ENCODE results near the gene YY1. TPM values are rescaled to one million over a fixed set of nuclear protein-coding genes. Genes with fewer than 3 reads are reported as not detected.

The YY1 gene
- total and polyA plus RNA-seq, 9 of the 15 experiments (the other 6 are each of a cell fraction or from before 2014, with no cell fraction given): 20.8 to 74.2 (median 46.7) TPM

DNA sequence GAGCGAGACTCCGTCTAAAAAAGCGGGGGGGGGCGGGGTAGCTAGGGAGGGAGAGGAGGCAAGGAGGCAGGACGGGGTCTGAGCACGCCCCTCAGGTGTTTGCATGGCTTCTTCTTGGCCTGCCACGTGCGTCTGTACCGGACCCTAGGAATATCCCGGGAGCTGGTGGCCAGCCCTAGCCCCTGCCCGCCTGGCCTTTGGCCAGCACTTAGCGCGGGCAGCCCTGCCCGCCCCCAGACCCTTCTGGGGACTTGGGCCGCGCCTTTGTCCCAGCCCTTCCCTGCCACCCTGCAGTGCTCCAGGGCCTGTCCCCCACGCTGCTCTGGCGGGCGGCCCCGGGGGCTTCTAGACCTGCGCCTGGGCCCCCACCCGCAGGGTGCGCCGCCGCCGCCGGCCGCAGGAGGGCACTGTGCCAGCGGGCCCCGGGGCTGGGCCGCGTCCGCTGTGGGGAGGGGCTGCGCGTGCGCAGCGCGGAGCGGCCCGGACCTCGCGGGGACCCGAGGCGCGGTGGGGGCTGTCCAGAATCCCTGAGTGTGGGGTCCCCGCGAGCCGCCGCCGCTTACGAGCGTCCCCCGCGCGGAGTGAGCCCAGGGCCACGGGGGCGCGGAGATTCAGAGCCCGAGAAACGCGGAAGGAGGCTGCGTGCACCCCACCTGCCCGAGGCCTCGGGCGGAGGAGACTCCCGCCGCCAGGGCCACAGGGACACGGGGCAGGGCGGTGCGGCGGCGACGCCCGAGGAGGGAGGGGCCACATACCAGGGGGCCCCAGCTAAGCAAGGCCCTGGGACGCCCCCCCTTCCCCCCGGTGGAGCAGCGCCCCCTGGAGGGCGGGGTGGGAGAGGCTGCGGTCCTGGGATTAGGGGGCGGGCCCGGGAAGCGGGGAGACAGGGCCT, 46.3 kb downstream of the YY1 start (continued):
- TF ChIP-seq, protein P1, sequence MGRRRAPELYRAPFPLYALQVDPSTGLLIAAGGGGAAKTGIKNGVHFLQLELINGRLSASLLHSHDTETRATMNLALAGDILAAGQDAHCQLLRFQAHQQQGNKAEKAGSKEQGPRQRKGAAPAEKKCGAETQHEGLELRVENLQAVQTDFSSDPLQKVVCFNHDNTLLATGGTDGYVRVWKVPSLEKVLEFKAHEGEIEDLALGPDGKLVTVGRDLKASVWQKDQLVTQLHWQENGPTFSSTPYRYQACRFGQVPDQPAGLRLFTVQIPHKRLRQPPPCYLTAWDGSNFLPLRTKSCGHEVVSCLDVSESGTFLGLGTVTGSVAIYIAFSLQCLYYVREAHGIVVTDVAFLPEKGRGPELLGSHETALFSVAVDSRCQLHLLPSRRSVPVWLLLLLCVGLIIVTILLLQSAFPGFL (CRISPR knock-in tag; IDR thresholded peaks at IDR 0.05): no peak
- TF ChIP-seq, protein P2, sequence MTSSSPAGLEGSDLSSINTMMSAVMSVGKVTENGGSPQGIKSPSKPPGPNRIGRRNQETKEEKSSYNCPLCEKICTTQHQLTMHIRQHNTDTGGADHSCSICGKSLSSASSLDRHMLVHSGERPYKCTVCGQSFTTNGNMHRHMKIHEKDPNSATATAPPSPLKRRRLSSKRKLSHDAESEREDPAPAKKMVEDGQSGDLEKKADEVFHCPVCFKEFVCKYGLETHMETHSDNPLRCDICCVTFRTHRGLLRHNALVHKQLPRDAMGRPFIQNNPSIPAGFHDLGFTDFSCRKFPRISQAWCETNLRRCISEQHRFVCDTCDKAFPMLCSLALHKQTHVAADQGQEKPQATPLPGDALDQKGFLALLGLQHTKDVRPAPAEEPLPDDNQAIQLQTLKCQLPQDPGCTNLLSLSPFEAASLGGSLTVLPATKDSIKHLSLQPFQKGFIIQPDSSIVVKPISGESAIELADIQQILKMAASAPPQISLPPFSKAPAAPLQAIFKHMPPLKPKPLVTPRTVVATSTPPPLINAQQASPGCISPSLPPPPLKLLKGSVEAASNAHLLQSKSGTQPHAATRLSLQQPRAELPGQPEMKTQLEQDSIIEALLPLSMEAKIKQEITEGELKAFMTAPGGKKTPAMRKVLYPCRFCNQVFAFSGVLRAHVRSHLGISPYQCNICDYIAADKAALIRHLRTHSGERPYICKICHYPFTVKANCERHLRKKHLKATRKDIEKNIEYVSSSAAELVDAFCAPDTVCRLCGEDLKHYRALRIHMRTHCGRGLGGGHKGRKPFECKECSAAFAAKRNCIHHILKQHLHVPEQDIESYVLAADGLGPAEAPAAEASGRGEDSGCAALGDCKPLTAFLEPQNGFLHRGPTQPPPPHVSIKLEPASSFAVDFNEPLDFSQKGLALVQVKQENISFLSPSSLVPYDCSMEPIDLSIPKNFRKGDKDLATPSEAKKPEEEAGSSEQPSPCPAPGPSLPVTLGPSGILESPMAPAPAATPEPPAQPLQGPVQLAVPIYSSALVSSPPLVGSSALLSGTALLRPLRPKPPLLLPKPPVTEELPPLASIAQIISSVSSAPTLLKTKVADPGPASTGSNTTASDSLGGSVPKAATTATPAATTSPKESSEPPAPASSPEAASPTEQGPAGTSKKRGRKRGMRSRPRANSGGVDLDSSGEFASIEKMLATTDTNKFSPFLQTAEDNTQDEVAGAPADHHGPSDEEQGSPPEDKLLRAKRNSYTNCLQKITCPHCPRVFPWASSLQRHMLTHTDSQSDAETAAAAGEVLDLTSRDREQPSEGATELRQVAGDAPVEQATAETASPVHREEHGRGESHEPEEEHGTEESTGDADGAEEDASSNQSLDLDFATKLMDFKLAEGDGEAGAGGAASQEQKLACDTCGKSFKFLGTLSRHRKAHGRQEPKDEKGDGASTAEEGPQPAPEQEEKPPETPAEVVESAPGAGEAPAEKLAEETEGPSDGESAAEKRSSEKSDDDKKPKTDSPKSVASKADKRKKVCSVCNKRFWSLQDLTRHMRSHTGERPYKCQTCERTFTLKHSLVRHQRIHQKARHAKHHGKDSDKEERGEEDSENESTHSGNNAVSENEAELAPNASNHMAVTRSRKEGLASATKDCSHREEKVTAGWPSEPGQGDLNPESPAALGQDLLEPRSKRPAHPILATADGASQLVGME (CRISPR knock-in tag; IDR thresholded peaks at IDR 0.05): no peak
- no peak for TF ChIP-seq MYBL2 (IDR thresholded peaks at IDR 0.05; ENCODE audit: low read depth)
- no peak for TF ChIP-seq MYBL2 (CRISPR knock-in tag; IDR thresholded peaks at IDR 0.05; ENCODE audit: borderline replicate concordance)
- no peak for TF ChIP-seq ZNF175 (CRISPR knock-in tag; IDR thresholded peaks at IDR 0.05; ENCODE audit: low read depth)
- no peak for TF ChIP-seq STAT5B (CRISPR knock-in tag; IDR thresholded peaks at IDR 0.05)
- TF ChIP-seq, protein P3, sequence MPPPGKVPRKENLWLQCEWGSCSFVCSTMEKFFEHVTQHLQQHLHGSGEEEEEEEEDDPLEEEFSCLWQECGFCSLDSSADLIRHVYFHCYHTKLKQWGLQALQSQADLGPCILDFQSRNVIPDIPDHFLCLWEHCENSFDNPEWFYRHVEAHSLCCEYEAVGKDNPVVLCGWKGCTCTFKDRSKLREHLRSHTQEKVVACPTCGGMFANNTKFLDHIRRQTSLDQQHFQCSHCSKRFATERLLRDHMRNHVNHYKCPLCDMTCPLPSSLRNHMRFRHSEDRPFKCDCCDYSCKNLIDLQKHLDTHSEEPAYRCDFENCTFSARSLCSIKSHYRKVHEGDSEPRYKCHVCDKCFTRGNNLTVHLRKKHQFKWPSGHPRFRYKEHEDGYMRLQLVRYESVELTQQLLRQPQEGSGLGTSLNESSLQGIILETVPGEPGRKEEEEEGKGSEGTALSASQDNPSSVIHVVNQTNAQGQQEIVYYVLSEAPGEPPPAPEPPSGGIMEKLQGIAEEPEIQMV (tag; conservative IDR thresholded peaks at IDR 0.05; ENCODE audit: low read depth): no peak
- TF ChIP-seq, protein P4, sequence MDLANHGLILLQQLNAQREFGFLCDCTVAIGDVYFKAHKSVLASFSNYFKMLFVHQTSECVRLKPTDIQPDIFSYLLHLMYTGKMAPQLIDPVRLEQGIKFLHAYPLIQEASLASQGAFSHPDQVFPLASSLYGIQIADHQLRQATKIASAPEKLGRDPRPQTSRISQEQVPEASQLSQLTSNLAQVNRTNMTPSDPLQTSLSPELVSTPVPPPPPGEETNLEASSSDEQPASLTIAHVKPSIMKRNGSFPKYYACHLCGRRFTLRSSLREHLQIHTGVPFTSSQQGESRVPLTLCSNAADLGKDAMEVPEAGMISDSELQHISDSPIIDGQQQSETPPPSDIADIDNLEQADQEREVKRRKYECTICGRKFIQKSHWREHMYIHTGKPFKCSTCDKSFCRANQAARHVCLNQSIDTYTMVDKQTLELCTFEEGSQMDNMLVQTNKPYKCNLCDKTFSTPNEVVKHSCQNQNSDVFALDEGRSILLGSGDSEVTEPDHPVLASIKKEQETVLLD (IDR thresholded peaks at IDR 0.05): no peak
- TF ChIP-seq POLR2B (IDR thresholded peaks at IDR 0.05; ENCODE audit: low read depth, partially characterized antibody): peak; percentile 65
- TF ChIP-seq, protein P5, sequence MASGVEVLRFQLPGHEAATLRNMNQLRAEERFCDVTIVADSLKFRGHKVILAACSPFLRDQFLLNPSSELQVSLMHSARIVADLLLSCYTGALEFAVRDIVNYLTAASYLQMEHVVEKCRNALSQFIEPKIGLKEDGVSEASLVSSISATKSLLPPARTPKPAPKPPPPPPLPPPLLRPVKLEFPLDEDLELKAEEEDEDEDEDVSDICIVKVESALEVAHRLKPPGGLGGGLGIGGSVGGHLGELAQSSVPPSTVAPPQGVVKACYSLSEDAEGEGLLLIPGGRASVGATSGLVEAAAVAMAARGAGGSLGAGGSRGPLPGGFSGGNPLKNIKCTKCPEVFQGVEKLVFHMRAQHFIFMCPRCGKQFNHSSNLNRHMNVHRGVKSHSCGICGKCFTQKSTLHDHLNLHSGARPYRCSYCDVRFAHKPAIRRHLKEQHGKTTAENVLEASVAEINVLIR (CRISPR knock-in tag; IDR thresholded peaks at IDR 0.05): no peak
- TF ChIP-seq, protein P6, sequence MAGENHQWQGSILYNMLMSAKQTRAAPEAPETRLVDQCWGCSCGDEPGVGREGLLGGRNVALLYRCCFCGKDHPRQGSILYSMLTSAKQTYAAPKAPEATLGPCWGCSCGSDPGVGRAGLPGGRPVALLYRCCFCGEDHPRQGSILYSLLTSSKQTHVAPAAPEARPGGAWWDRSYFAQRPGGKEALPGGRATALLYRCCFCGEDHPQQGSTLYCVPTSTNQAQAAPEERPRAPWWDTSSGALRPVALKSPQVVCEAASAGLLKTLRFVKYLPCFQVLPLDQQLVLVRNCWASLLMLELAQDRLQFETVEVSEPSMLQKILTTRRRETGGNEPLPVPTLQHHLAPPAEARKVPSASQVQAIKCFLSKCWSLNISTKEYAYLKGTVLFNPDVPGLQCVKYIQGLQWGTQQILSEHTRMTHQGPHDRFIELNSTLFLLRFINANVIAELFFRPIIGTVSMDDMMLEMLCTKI (IDR thresholded peaks at IDR 0.05; ENCODE audit: partially characterized antibody): no peak
